Adrenal gland (tissue), 5 donors: Measurements from ENCODE around the gene GPR31.

ENCODE experiments used
- CTCF ChIP-seq, 6 experiments: fragments of 450-650 bp in 4 of 6; fragments of 200-600 bp in 2 of 6; sonication (generic) in 1 of 6; IDR thresholded peaks; 1 replicate in 5 of 6; 2 replicates in 1 of 6; pipeline versions ENCODE4 v1.5.1 to v1.8.0; 2016 to 2021; ENCODE audit warnings: antibody characterized with exemption in 6 of 6, mild to moderate bottlenecking in 2 of 6, moderate library complexity in 1 of 6
- POLR2A ChIP-seq, 2 donors: fragments of 450-650 bp; IDR thresholded peaks; one replicate each; pipeline ENCODE4 v1.6.1; 2017; ENCODE audit warnings: antibody characterized with exemption in 2 of 2, mild to moderate bottlenecking in 2 of 2, moderate library complexity in 1 of 2
- donor health status: DM: no; HTN: no; CAD: no.

- TF ChIP-seq CTCF (IDR thresholded peaks at IDR 0.05) (no peak), POLR2A (IDR thresholded peaks at IDR 0.05) (no peak)
Measured at GRCh38 chr6:167119670-167120582, 37.9 kb downstream of the GPR31 start.
